GM19351 (cell line): ENCODE data around the gene KIAA0319L.
"Not testable (repeated sequence)": the region's sequence is repeated elsewhere in the genome, so short reads cannot be mapped to it uniquely, and the experiment has no call there.

Source experiments
- ATAC-seq: cut with Tn5 transposase; IDR thresholded peaks from one replicate; pipeline ENCODE4 v1.9.1; 2021; ENCODE audit warnings: mild to moderate bottlenecking, moderate library complexity; ENCODE audit not compliant: unreplicated experiment

KIAA0319L gene

GRCh38 chr1:35585281-35585680, 28.1 kb upstream of the KIAA0319L start:
- no peak for ATAC-seq

- not testable (repeated sequence) for ATAC-seq
Observed at GRCh38 chr1:35581621-35582020, 24.4 kb upstream of the KIAA0319L start.

GRCh38 chr1:35580949-35581388, 23.8 kb upstream of the KIAA0319L start:
- no peak for ATAC-seq

GRCh38 chr1:35577071-35577998, 20.1 kb upstream of the KIAA0319L start:
- ATAC-seq = no peak

- not testable (repeated sequence) for ATAC-seq
Observed at GRCh38 chr1:35576766-35577070, 19.5 kb upstream of the KIAA0319L start.

- no peak for ATAC-seq
Observed at GRCh38 chr1:35576061-35576765, 19.0 kb upstream of the KIAA0319L start.

- no peak for ATAC-seq
Observed at GRCh38 chr1:35575416-35575958, 18.3 kb upstream of the KIAA0319L start.

- no peak for ATAC-seq
Observed at GRCh38 chr1:35574655-35575415, 17.6 kb upstream of the KIAA0319L start.

GRCh38 chr1:35574125-35574654, 17.0 kb upstream of the KIAA0319L start:
- no peak for ATAC-seq

GRCh38 chr1:35573198-35574124, 16.3 kb upstream of the KIAA0319L start, which contains the start of gene TFAP2E:
Gene TFAP2E (plus strand): TSS chr1:35573314. CDS start chr1:35573578, 264 bp downstream.
- no peak for ATAC-seq

GRCh38 chr1:35572296-35572695, 15.1 kb upstream of the KIAA0319L start:
- no peak for ATAC-seq

GRCh38 chr1:35571263-35571662, 14.1 kb upstream of the KIAA0319L start:
- ATAC-seq = no peak

GRCh38 chr1:35570589-35571137, 13.5 kb upstream of the KIAA0319L start:
- ATAC-seq = no peak

- no peak for ATAC-seq
Observed at GRCh38 chr1:35569936-35570335, 12.7 kb upstream of the KIAA0319L start.

GRCh38 chr1:35568975-35569395, 11.8 kb upstream of the KIAA0319L start:
- ATAC-seq = no peak

- no peak for ATAC-seq
Observed at GRCh38 chr1:35567947-35568558, 10.8 kb upstream of the KIAA0319L start.

- no peak for ATAC-seq
Observed at GRCh38 chr1:35565742-35566133, 8.5 kb upstream of the KIAA0319L start.

GRCh38 chr1:35564884-35565741, 7.9 kb upstream of the KIAA0319L start:
- no peak for ATAC-seq
